ENCODE measurements around the gene PFKP.

The PFKP gene

DNA sequence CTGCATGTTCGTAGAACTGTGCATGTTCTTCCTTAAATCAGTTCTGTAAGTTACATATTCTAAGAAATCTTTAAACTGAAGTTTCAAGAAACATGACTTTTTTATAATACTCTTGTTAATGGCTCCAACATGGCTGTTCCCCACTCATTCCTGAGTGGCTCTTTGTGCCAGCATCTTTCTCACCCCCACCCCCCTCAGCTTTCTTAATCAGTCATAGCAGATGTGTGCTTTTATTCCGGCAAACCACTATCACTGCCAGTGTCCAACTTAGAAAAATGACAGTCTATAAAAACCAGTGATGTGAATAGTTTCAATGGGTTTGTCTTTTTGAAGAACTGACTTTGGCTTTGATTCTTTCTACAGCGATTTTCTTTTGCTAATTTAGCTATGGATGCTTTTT, 67.7 kb downstream of the PFKP start:
- DNase-seq (ENCODE audit: low read depth in 2 of 2), result no peak

GRCh38 chr10:3136336-3136735, 69.0 kb downstream of the PFKP start:
- DNase-seq (ENCODE audit: low read depth in 2 of 2), result no peak

DNA sequence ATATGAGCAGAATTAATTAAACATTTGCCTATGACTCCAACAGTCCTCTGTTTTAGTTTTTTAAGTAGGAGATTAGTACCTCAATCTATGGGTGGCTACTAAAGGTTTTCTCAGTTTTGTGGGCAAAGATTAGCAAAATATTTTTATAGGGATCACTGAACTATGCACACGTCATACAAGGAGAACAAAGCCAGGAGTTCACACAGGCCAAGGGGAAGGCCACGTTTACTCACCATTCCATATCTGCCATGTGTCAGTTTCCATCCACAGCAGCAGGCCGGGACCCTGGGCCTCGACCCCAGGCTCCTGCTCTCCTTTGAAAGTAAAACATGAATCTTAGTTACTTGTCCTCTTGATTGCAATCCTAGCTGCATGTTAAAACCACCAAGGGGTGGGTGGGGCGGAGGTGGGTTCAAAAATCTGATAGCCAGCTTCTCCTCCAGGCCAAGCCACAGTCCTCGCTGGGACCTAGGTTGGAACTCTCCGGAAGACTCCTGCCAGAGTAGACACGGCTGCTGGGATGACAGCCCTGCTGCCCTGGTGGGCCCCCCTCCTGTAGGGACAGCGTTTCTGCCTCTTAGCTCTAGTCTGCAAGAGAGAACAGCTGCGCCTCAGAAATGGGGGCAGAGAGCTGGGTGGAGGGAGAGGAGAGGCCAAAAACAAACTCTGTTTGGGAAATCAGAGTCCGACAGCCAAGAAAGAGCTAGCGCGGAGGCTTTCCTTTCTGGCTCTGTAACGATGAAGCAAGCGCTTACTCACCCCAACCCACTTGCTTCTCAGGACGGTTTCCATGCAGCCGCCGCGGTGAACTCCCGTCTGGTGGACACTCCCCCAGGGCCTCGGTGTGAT, 69.6 kb downstream of the PFKP start:
- no peak for DNase-seq (ENCODE audit: low read depth in 2 of 2)

DNA sequence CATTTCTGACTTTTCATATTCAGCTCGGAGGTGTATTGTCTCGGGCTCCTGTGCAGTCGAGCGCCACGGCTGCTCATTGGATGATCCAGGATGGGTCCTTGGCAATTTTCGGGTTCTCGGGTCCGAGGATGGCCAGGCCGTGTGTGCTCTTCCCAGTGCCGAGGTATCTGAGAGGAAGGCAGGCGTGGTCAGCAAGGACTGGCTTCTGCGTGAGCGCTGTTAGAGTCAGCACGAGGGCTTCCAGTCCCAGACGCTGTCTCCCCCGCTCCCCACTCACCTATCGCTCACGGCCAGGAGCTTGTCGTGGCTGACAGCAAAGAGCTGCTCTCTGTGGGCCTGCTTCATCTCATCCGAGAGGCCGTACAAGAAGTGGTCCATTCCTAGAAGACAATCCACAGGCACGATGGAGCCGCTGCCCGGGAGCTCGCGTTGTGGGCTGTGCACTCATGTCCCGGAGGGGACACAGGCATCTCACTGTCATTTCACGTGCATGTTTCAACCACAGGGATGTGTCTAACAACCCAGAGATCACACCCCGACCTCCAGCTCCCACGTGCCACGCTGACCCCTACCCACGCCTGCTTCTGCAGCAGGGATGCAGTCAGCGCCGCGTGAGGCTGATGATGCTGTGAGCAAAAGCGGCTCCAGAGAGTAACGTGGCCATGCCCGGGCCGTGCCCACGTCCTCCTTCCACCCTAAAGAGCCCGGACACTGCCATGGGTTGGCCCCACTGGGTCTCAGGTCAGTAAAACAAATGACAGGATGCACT, 70.8 kb downstream of the PFKP start:
- DNase-seq (ENCODE audit: low read depth in 2 of 2), result no peak

DNA sequence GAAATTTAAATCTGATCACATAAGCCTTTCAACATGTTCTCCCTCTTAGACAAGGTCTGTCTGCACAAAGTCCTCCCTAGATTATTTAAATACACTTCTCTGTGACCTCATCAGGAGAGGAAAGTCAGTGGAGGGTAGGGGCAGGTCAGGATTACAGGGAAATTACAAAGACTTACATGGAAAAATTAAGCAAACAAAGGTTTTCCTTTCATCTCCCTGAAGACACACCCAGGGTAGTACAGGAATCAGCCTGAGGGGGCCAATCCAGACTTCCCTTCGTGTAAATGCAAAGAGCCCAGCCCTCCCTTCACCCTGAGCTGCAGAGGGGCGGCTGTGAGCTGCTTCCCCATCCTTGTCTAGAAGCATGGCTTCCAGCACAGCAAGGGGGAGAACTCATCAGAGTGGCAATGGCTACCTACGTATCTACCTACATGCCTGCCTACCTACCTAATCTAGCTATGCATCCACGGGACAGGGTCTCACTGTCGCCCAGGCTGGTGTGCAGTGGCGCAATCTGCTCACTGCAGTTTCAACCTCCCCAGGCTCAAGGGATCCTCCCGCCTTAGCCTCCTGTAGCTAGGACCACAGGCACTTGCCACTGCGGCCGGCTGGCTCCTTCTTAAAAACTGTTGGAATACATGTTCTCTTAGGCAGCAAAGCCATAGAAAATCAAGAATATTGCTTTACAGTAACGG, 72.0 kb downstream of the PFKP start:
- no peak for DNase-seq (ENCODE audit: low read depth in 2 of 2)

- no peak for DNase-seq (ENCODE audit: low read depth in 2 of 2)
Observed at GRCh38 chr10:3140280-3140679, 72.9 kb downstream of the PFKP start.

- no peak for DNase-seq (ENCODE audit: low read depth in 2 of 2)
Observed at GRCh38 chr10:3141351-3142005, 74.1 kb downstream of the PFKP start.

DNA sequence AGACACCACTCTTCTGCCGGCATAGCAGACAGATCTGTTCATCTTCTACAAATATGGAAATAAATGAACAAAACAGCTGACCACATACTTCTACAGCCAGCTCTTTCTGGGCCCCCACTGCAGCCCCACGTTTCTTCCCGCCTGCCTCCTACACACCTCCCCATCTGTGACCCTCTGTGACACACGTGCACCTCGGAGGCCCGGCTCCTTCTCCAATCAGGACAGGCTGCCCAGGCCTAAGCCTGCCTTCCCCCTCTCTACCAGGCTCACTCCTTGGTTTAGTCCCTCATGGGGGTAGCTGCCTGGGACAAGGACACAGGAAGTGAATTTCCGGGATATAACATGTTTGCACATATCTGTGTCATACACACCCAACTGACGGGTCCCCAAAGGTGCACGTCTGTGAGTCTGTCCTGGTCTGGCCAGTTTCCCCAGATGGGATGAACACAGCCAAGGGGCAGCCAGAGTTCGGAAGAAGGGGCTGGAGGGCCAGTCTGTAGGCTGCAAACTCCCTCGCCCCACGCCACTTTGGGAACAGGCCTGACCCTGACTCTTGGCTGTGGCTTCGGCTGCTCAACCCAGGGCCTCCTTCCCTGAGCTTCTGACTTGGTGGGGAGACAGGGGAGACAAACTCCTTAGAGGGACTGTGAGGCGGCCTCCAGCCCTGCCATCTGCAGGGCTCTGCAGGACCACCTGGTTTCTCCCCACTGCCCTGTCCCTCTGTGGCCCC, 75.0 kb downstream of the PFKP start:
- no peak for DNase-seq (ENCODE audit: low read depth in 2 of 2)

DNA sequence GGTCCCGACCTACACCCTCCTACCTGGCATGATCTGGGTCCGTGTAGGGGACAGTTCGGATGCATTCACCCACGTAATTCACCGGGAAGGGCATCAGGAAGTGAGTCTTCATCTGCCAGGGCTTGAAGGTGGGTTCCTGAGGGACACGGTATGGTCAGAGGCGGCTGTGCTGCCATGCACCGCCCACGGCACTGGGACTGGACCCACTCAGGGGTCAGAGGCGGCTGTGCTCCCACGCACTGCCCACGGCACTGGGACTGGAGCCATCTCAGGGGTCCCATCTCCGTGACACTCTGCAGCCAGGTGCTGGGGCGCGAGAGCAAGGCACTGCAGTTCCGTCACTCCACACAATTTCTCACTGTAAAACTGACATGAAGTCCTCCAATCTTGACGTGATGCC, 76.0 kb downstream of the PFKP start:
- no peak for DNase-seq (ENCODE audit: low read depth in 2 of 2)

- DNase-seq (ENCODE audit: low read depth in 2 of 2), result no peak
Observed at GRCh38 chr10:3143791-3144434, 76.6 kb downstream of the PFKP start.

DNA sequence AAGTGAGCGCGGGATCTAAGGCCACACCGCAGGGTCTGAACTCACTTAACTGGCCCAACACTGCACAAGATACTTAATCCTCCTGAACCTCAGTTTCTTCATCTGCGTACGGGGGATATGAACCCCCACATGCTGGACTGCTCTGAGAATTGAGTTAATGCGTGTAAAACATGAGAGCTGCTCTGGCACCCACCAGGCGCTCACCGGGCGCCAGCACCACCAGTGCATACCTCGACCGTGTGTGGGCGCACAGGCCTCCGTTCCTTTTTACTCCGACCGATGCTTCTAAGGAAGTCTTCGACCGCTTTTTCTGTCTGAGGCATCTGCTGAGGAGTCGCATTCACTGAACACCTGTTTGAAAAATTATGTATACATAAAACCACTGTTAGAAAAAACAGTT, 78.0 kb downstream of the PFKP start:
- no peak for DNase-seq (ENCODE audit: low read depth in 2 of 2)

GRCh38 chr10:3146289-3146688, 78.9 kb downstream of the PFKP start:
- DNase-seq (ENCODE audit: low read depth in 2 of 2), result no peak

DNA sequence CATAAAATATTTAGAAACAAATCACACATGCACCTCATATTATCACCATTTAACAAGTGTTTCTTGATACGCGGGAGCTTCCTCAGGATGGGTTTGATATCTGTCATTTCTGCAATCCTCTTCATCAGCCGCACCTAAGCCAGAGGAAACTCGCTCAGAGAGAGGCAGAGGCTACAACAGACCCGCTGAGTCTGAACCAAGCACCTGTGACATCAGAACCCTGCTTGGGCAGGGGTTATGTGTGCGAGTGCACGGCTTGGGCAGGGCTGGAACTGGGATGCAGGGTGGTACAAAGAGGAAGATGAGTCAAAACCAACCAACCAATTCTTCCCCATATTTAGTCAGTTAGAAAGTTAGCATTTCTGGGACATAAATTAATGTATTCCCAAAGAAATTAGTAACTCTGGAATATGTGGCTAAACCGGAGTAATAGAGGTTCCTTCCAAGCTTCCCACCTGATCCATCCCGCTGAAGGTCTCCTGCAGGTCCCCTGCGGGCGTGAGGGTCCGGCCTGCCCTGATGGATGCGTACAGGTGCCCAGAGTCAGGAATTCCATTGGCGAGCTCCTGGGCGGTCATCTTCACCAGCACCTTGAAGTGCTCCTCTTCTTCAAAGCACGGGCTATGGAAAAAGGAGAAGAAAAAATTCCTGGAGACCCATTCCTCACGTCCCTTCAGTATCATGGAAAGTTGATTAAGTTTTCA, 79.9 kb downstream of the PFKP start:
- DNase-seq (ENCODE audit: low read depth in 2 of 2), result no peak

GRCh38 chr10:3148041-3148440, 80.7 kb downstream of the PFKP start:
- DNase-seq (ENCODE audit: low read depth in 2 of 2), result no peak

- DNase-seq (ENCODE audit: low read depth in 2 of 2), result no peak
Observed at GRCh38 chr10:3148994-3149393, 81.6 kb downstream of the PFKP start.

- no peak for DNase-seq (ENCODE audit: low read depth in 2 of 2)
Observed at GRCh38 chr10:3149918-3150317, 82.6 kb downstream of the PFKP start.

GRCh38 chr10:3150366-3150765, 83.0 kb downstream of the PFKP start:
- DNase-seq (ENCODE audit: low read depth in 2 of 2), result no peak

GRCh38 chr10:3150961-3151360, 83.6 kb downstream of the PFKP start:
- no peak for DNase-seq (ENCODE audit: low read depth in 2 of 2)

- no peak for DNase-seq (ENCODE audit: low read depth in 2 of 2)
Observed at GRCh38 chr10:3151889-3152565, 84.7 kb downstream of the PFKP start.

DNA sequence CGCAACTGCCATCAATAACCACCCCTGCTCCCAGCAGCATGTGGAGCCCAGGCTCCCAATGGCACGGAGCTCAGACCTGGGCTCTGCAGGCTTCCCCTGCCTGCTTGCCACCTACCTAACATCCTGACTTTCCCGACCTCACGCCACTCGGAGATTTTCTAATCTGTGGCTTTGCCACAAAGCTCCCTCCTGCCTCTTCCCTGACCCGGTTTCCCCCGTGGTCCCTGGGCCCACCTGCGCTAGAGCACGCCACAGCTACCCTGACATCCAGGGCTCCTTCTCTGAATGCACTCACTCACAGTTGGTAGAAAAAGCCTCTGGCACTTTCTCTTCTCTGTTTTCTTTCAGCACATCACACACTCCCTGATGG, 85.2 kb downstream of the PFKP start:
- DNase-seq (ENCODE audit: low read depth in 2 of 2), result no peak
